Tibial nerve (tissue), 3 donors: ENCODE data around the gene SMAD3.

Experiments used
- POLR2A ChIP-seq, 2 donors: fragments of 450-650 bp; IDR thresholded peaks; one replicate each; pipeline ENCODE4 v1.6.1; 2017; ENCODE audit warnings: antibody characterized with exemption in 2 of 2, mild to moderate bottlenecking in 2 of 2, moderate library complexity in 2 of 2
- TF ChIP-seq, protein P1 (sequence below), 5 experiments: fragments of 200-600 bp in 3 of 5; fragments of 450-650 bp in 2 of 5; sonication (generic) in 3 of 5; IDR thresholded peaks; one replicate each; pipeline ENCODE4 v1.5.1; 2016 to 2019; ENCODE audit warnings: antibody characterized with exemption in 5 of 5, mild to moderate bottlenecking in 3 of 5, moderate library complexity in 2 of 5

DNA sequence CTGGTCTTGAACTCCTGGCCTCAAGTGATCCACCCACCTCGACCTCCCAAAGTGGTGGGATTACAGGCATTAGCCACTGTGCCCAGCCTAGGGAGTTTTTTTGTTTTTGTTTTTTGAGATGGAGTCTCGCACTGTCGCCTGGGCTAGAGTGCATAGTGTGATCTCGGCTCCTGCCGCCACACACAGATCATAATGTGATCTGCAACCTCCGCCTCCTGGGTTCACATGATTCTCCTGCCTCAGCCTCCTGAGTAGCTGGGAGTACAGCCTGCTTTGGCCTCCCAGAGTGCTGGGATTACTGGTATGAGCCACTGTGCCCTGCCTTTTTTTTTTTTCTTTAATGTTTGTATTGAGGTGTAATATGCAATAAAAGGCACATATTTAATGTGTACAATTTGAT lies 78.2 kb downstream of the SMAD3 start:
- TF ChIP-seq POLR2A (IDR thresholded peaks at IDR 0.05) = no peak
- TF ChIP-seq, protein P1, sequence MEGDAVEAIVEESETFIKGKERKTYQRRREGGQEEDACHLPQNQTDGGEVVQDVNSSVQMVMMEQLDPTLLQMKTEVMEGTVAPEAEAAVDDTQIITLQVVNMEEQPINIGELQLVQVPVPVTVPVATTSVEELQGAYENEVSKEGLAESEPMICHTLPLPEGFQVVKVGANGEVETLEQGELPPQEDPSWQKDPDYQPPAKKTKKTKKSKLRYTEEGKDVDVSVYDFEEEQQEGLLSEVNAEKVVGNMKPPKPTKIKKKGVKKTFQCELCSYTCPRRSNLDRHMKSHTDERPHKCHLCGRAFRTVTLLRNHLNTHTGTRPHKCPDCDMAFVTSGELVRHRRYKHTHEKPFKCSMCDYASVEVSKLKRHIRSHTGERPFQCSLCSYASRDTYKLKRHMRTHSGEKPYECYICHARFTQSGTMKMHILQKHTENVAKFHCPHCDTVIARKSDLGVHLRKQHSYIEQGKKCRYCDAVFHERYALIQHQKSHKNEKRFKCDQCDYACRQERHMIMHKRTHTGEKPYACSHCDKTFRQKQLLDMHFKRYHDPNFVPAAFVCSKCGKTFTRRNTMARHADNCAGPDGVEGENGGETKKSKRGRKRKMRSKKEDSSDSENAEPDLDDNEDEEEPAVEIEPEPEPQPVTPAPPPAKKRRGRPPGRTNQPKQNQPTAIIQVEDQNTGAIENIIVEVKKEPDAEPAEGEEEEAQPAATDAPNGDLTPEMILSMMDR (IDR thresholded peaks at IDR 0.05) = no peak
